ENCODE data around the gene ZNF701. TPM values are rescaled to one million over a fixed set of nuclear protein-coding genes. Genes with fewer than 3 reads are reported as not detected.
"Not testable (repeated sequence)": the region's sequence is repeated elsewhere in the genome, so short reads cannot be mapped to it uniquely, and the experiment has no call there.

ZNF701 gene
- total and polyA plus RNA-seq, 2 experiments from 2014 or later: 8.5 to 24.7 TPM

- peaks cover 16% of the 10 kb centered on the region for H3K9me3 Mint-ChIP-seq
- peak overlapping the region; percentile 78 for H3K4me3 Mint-ChIP-seq
- peak overlapping the region; percentile 98 for H2AFZ ChIP-seq
- no peak overlapping the region for H3K27ac Mint-ChIP-seq
- H3K9me2 ChIP-seq (ENCODE audit: insufficient read depth): no peaks in the 10 kb centered on the region
- ATAC-seq (peak; percentile 97), DNase-seq (ENCODE audit: low spot score) (peak; percentile 97)
- peak overlapping the region; percentile 63; the same call in 1 of the 2 replicates for H3K27ac ChIP-seq (ENCODE audit: low read depth)
- peaks cover 9% of the 10 kb centered on the region; the same call in 1 of the 2 replicates for H3K79me2 ChIP-seq (replicated peaks; ENCODE audit: insufficient read depth)
- peak overlapping the region; percentile 99 for H3K4me2 ChIP-seq
- TF ChIP-seq REST (IDR thresholded peaks at IDR 0.05; ENCODE audit: unreplicated experiment) (no peak), POLR2AphosphoS5 (IDR thresholded peaks at IDR 0.05; ENCODE audit: low read depth) (peak; percentile 90), CTCF (conservative IDR thresholded peaks at IDR 0.05; ENCODE audit: low read depth in 2 of 2) (peak; percentile 26 to 39; a peak in 3 of 4 replicates)
- H3K27me3 Mint-ChIP-seq (ENCODE audit: insufficient read depth, low read depth, poor library complexity): peaks cover 13% of the 10 kb centered on the region
- peaks cover 29% of the 10 kb centered on the region for H3K36me3 Mint-ChIP-seq (ENCODE audit: low read depth)
- H3K36me3 ChIP-seq (ENCODE audit: insufficient read depth): peaks cover 5% of the 10 kb centered on the region; the same call in 1 of the 2 replicates
- H3K4me3 ChIP-seq: peak overlapping the region; percentile 85
- H3K4me1 ChIP-seq (ENCODE audit: insufficient read depth): peaks cover 16% of the 10 kb centered on the region
- peaks cover 4% of the 10 kb centered on the region; the same call in 1 of the 2 replicates for H4K20me1 ChIP-seq (replicated peaks; ENCODE audit: insufficient read depth)
- H3K27me3 ChIP-seq (ENCODE audit: insufficient read depth): peaks cover 10% of the 10 kb centered on the region; the same call in 1 of the 2 replicates
- 0 out of 2 replicates have a peak, but pooled peaks cover 3% of the 10 kb centered on the region for H3F3A ChIP-seq (replicated peaks; ENCODE audit: low read depth)
- H3K4me1 Mint-ChIP-seq: peaks cover 13% of the 10 kb centered on the region
Observed at GRCh38 chr19:52601025-52601973, 31.2 kb downstream of the ZNF701 start.

- not testable (repeated sequence) for H3K27ac Mint-ChIP-seq
Observed at GRCh38 chr19:52601974-52602366, 31.9 kb downstream of the ZNF701 start.

More at GRCh38 chr19:52601974-52602366, 31.9 kb downstream of the ZNF701 start:
- Mint-ChIP-seq H3K4me3 (peak overlapping the region; percentile 78), H3K4me1 (peaks cover 15% of the 10 kb centered on the region), H3K36me3 (ENCODE audit: low read depth) (peaks cover 22% of the 10 kb centered on the region), H3K27me3 (ENCODE audit: insufficient read depth, low read depth, poor library complexity) (peaks cover 13% of the 10 kb centered on the region)
- DNase-seq (ENCODE audit: low spot score) (peak; percentile 36), ATAC-seq (peak; percentile 29)
- not testable (repeated sequence) for H3K27ac ChIP-seq (ENCODE audit: low read depth); H3K27me3 ChIP-seq (ENCODE audit: insufficient read depth); H3K9me3 Mint-ChIP-seq; H3K79me2 ChIP-seq (replicated peaks; ENCODE audit: insufficient read depth); H3F3A ChIP-seq (replicated peaks; ENCODE audit: low read depth); H3K36me3 ChIP-seq (ENCODE audit: insufficient read depth); H4K20me1 ChIP-seq (replicated peaks; ENCODE audit: insufficient read depth); H3K9me2 ChIP-seq (ENCODE audit: insufficient read depth)
- peak overlapping the region; percentile 85 for H3K4me3 ChIP-seq
- peak overlapping the region; percentile 98 for H2AFZ ChIP-seq
- TF ChIP-seq CTCF (conservative IDR thresholded peaks at IDR 0.05; ENCODE audit: low read depth in 2 of 2): peak; percentile 42 to 52
- H3K4me1 ChIP-seq (ENCODE audit: insufficient read depth): peaks cover 22% of the 10 kb centered on the region
- H3K4me2 ChIP-seq: peak overlapping the region; percentile 99

Data from GM23338 (cell line).